IPS DF 4.7 (cell line): ENCODE measurements around the gene TIMM8A.

Experiments used
- DNase-seq: peaks from one replicate; pipeline ENCODE4 v3.0.0-alpha.2; 2013; ENCODE audit warnings: low spot score; ENCODE audit errors: extremely low read depth

Gene TIMM8A, protein sequence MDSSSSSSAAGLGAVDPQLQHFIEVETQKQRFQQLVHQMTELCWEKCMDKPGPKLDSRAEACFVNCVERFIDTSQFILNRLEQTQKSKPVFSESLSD

DNA sequence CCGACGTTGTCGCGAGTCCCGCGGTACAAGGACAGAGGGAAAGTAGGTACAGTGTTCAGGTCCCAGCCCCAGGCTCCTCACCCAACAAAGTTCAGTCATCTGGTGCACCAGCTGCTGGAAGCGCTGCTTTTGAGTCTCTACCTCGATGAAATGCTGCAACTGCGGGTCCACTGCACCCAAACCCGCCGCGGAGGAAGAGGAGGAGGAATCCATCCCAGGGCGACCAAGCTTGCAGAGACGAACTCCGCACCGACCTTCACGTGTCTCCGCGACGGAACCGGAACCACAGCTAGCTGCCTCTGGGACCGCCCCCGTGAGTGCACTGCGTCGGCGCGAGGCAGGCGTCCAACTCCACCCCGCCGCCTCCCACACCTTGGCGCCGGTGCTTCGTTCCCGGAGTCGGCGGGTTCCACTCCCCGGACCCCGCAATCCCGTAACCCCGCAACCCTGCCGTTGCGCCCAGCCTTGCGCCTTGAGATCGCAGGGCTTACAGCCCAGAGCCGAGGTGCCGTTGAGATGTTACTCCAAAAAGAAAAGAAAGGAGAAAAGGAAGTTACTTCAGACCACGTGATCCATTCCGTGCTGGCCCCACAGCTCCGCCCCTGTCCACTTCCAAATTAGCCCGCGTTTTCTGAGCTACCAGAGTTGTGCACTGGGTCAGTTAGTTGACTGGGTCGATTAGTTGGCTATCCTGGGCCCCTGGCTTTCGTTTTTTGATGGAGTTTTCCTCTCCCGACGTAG lies at the start of gene TIMM8A:
Gene TIMM8A, minus strand, starts transcription at position 291 of the 741 bp plus-strand sequence. Its CDS starts 78 bp downstream, at position 213.
- no peak for DNase-seq

DNA sequence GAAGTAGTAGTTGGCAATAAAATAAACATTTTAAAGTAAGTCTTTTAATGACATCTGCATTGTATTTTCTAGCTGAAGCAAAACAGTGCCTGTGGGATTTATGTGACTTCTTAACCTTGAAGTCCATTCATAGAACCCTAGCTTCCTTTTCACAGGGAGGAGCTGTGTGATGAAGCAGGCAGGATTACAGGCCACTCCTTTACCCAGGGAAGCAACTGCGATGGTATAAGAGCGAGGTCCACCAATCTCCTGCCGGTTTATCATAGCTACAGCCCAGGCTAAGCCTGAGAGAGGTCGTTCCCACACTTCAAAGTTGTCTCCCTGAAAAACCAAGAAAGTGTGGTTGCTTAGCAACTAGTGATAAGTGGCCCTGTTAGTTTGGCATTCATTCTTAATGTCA lies 49.2 kb upstream of the TIMM8A start:
- DNase-seq: no peak

DNA sequence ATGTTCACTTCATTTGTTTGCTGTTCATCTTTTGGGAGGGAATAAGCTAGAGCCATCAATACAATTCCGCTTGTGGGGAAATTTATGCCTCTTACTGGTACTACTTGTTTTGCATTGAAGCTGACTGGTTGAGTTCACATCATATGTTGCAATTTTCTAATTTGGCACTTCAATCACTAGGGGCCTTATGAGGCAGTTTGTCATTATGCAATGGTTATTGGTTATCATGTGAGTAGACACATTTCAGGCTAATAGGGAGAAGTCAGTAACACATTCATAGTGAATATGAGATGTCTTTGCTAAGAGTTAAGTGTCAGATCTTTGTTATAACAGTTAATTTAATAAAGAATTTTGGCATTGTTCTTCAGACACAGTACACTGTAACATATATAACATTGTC lies 47.2 kb upstream of the TIMM8A start:
- no peak for DNase-seq

DNA sequence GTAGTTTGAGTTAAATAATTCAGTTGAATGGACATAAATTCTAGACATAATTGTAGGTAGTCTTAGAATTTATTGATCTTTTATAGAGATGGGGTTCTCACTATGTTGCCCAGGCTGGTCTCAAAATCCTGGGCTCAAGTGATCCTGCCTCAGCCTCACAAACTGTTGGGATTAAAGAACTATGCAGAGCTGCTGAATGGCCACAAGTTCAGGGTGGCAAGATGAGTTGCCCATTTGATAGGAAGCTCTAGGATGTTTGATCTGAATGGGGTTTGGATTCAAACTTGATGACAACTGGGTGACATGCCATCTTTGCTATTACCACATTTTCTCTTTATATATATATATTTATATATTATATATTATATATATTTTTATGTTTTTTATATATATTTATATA lies 45.8 kb upstream of the TIMM8A start:
- DNase-seq: no peak

DNA sequence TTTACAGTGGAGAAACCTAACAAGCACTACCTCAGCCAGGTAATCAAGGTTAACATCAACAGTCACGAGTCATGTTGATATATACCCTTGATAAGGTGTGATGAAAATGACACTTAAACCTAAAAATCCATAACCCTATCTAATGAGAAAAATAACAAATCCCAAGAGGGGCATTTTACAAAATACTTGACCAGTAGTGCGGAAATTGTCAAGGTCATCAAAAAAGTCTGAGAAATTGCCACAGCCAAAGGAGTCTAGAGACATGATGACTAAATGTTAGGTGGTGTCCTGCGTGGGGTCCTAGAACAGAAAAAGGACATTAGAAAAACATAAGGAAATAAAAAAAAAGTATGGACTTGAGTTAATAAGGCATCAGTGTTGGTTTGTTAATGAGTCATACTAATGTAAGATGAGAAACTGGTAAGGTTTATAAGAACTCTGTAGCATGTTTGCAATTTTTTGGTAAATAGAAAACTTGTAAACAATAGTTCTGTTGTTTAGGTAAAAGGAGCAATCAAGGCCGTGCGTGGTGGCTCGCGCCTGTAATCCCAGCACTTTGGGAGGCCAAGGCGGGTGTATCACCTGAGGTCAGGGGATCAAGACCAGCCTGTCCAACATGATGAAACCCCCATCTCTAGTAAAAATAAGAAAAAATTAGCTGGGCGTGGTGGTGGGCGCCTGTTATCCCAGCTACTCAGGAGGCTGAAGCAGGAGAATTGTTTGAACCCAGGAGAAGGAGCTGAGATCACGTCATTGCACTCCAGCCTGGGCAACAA lies 45.2 kb upstream of the TIMM8A start:
- DNase-seq: no peak

DNA sequence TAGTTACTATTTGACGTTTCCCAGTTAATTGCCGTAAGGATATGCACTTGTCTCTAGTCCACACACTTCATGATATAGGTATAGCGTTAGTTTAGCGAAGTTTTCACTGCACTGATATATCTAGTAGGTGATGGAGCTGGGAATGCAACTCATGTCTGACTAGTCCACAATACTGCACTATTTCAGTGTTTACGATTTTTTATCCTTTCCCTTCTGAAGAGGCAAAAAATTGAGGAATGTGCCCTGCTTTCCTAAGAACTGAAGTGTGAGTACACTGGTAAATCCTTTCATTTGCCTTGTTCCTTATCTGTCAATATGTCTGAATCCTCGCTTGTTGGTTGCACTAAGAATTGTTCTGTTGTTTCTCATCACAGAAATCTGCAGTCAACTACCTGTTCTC lies 43.3 kb upstream of the TIMM8A start:
- DNase-seq: no peak

DNA sequence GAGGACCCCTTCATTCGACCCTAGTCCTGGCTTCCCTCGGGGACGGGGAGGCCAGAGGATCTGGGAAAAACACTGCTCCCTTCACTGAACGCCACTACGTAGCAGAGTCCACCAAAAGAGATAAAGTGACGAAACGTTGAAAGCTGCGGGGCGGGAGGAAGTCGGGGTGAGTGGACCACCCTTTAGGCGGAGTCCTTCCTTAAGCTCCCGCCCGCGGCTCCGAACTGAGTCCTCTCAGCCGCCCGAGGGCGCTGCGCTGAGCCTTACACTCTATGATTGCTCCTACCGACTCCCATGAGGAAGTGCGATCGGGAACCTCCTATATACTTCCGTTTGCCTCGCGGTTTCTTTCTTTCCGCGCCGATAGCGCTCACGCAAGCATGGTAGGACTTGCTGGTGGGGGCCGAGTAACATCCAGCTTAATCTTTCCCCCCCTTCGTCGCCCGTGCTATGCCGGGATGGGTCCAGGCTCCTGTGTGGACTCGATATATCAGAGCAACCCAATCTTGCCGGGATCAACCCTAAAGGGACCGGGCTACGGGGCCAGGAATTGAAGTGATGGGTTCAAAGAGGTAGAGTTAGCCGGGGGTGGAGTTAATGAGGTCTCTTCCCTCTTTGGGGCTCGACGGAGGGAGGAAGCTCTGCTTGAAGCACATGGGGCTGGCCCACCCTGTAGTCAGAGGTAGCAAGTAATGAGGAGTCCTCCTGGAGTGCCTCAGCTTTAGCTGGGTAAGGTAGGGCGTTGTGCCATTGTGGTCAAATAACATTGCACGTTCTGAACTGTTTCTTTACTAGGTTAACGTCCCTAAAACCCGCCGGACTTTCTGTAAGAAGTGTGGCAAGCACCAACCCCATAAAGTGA lies 42.4 kb upstream of the TIMM8A start, which contains the start of gene RPL36A:
Gene RPL36A, plus strand, starts transcription at position 348 of the 862 bp plus-strand sequence. Its CDS starts 33 bp downstream, at position 381.
- DNase-seq: peak; percentile 64

DNA sequence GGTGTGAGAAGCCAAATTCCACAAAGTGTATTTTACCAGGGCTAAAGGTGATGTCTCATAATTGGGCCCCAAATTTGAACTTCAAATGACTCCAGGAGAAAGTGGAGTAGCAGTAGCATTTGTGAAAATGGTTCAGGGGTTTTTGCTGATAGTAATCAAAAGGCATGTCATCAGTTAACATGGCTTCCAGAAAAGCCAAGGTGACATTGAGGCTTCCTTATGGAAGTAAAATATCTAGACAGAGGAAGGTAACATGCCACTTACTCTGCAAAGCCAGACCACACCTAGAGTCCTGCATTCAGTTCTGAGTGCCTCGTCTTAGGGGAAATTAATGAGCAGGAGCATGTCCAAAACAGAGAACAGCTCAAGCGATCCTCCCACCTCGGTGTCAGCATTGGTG lies 40.1 kb upstream of the TIMM8A start:
- DNase-seq: no peak

DNA sequence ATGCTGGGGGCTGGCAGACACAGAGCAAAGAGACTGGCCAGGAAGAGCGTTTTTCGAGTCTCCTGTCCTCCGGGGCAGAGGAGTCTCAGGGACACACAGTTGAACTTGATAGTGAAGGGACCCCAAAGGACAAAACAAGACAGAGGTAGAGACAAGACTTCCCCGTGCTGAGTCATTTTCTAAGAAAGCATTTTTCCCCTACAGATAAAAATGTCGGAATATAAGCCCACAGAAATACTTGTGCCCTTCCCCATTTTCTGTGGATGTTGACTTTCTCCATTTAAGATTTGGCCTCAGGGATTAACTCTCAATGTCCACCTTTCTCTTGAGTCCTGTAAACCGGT lies 38.0 kb upstream of the TIMM8A start:
- DNase-seq: no peak

DNA sequence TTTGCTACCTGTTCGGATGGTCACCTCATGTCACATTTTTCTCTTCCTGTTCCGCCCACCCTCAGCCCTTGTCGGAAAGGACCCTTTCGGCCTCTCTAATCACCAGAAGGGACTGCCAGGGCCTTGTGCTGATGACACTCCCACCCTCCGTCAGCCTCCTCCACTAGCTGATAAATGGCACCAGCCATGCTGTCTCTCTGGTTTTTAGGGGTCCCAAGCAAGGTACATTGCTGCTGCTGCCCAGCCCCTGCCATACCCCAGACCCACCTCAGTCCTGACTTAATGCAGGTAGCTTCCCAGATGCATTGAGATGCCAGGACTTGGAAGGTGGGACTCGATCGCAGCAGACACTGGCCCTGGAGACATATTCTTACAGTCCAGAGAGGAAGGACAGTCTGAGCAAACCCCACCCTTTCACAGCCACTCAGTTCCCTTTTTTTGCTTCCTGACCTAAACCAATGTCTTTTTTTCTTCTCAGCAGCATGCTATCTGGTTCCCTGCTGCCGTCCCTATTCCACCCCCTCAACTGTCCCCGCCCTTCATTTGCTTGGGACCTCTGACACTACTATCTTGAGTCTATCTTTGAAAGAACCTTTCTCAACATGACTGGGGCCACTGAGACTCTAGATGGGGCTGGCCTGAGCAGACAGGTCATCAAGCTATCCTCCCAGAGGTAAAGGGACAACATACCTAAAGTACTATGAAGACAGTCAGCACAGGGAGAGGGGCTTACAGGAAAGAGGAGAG lies 37.4 kb upstream of the TIMM8A start, which contains the start of gene BTK:
Gene BTK, minus strand, starts transcription at position 397 of the 747 bp plus-strand sequence. CDS start 10,907 bp downstream, outside the sequence.
- no peak for DNase-seq

DNA sequence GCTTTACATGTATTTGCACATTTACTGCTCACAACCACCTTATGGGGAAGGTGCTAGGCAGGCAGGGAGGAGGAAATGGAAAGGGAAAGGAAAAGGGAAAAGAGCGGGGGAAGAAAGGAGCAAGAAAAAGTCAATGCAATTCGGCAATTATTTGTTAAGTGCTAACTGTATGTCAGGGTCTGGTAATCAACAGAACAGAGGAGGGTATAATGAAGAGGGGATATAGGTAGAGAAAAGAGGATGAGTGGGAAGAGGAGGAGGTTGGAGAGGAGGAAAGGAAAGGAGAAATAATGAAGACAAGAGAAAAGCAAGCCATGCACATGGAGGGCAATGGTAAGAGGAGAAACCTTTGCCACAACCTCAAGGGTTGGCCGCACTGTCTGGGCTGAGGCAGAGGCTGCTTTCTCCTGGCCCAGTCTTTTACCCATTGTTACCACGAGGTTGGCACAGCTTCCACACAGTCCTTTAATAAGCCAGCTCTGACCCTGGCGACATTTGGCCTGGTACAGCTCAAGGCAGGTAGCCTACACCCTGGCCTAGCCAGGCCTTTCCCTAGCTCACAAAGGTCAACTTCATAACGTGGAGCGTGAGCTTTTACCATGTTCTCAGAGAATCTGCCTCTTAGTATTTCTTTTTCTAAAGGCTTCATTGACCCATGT lies 36.6 kb upstream of the TIMM8A start:
- DNase-seq: no peak

DNA sequence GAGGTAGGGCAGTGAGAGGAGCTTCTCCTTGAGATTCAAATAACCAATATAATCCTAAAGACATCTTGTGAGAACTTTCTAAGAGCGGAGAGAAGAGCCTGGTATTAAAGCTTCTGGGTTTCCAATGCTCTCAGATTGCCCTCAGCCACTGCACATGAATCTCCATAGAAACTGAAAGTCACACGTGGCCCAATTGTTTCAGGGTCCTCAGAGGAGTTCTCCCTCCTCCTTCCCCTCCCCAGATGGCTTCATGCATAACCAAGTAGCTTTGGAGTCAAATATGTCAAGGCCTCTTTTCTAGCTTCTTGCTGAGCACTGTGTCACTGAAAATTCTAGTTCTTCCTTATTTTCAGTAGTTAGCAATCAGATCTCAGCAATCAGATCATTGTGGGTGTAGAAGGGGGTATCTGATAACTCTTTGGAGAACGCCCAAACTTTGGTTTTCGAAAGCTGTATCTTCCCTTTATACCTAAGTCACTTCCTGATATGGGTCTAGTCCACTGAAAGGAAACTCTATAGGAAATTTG lies 35.2 kb upstream of the TIMM8A start:
- DNase-seq: no peak

DNA sequence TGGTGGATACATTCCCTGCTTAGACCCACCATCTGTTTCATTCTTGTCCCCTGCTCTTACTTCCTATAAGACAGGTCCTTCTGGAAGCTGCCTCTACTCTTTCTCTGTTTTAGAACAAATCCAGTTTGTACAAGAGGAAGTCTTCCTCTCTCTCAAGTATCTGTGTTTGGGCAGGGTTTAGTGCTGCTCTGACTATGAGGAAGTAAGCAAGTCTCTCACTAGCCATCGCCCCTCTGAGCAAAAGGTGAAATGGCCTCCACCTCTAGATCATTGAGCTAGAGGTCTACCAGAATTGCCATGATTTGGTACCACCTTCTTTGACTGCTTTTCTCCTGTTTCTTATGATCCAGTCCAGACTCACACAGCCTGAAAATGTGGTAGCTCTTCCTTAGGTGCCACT lies 29.0 kb upstream of the TIMM8A start:
- DNase-seq: no peak

DNA sequence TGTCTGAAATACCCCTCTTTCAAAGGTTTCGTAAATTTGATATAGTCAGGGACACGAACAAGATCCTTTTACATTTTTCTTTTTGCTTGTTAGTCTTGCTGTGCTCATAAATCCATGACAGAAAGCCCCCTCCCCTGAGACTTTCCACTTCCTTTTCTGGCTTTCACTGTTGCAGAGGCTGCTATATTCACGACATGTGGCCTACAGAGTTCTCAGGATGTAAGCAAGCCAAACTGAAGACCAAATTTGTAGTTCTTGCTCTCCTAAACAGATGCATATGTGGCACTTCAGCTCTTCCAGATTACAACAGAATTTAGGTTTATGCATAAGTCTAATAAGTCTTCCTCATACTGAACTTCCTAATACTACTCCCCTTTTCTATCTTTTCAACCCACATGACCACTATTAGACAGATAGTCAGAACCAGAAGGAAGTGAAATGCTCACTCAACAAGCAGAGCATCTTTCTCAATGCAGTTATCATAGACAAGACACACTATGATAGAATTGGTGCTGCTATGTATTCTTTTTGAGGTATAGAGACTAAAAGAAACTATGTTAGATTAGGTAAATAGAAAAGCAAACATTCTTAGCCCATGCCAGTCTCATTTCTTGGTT lies 22.5 kb upstream of the TIMM8A start:
- DNase-seq: no peak

DNA sequence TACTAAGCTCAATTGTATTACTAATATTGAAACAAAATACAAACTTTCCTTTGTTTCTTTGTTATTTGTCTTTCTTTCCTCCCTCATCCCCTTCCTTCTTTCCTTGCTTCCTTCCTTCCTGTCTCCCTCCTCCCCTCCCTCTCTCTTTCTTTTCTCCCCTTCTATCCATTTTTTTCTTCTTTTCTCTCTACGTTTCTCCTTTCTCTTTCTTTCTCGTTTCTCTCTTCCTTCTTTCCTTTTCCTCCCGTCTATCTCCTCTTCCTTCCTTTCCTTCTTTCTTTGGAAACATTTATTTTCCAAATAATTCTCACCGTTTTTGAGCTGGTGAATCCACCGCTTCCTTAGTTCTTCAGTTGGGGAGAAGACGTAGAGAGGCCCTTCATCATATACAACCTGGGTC lies 21.1 kb upstream of the TIMM8A start:
- no peak for DNase-seq

DNA sequence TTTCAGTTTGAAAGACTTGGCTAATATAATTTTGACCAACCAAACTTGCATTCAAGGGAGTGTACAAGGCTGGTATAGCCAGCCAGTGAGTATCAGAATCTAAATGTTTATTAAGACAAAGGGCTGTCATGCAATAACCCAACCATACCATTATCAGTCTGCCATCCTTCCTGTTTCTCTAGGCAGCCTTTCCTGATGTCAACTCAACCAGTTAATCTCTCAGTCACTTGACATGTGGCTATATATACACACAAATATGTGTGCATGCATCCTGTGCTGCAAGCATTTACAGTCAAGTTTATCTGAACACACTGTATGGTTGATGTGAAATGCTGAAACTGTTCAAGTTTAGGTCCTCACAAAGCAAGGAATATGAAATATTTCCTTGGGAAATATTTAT lies 20.3 kb upstream of the TIMM8A start:
- no peak for DNase-seq

DNA sequence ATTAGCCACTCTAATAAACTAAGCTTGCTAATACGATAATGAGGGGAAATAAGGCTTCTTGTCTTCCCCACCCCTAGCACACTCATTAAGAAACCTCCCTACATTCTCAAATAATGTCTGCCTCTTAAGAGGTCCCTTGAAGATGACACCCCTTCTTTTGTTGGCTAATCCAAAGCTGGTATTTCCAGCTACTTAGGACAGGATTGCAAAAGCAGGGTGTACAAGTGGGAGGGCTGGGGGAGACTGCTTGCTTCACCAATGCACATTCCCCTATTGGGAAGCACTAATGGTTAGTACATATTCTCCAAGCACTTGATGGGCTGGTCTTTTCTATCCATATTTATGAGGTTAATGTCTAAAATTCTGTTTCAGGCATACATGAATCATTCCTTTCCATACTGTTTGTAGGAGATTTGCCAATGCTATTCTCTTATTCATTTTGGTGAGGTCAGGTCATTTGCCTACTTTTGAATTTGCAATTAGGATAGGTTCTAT lies 16.8 kb upstream of the TIMM8A start:
- no peak for DNase-seq

DNA sequence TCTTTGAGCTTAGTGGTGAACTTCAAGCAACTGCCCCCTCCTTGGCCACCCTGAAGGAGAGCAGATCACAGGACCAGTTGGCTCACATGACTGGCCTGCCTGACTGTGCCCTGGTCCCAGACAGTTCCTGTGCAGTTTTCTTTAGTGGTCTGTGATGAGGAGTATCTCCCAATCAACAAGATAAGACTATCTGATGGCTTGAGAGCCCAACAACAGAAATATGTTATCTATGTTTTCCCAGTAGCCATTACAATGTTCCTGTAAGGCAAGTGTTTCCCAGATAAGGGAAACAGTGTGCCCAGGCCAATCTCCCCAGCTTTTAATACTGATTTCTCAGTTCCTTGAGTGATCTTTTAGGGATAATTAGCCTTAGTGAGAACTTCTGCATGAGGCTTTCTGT lies 14.2 kb upstream of the TIMM8A start:
- no peak for DNase-seq

DNA sequence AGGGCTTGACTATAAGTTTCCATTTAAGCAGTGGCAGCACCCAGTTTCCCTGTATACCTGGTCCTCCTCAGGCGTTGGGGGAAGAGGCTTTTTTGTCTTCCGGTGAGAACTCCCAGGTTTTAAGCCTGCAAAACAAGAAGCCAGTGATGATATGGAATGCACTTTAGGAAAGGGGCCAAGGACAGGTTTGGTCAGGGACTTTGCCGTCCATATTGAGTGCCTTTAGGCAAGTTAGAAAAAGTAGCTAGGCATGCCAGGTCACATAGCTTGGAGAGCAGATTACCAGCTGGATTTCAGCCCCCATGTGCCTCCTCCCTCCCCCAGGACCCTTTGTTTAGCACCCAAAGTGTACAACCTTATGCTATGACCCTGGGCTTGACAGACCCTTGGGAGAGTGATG lies 13.6 kb upstream of the TIMM8A start:
- DNase-seq: no peak
